ENCODE measurements around the gene AAGAB. TPM values are rescaled to one million over a fixed set of nuclear protein-coding genes. Genes with fewer than 3 reads are reported as not detected.
A peak's percentile ranks its signal among the peaks of the same experiment; 100 is the strongest.

The AAGAB gene
- total RNA-seq, 4 donors from 2014 or later: 29.4 to 39.2 (median 30.9) TPM

DNA sequence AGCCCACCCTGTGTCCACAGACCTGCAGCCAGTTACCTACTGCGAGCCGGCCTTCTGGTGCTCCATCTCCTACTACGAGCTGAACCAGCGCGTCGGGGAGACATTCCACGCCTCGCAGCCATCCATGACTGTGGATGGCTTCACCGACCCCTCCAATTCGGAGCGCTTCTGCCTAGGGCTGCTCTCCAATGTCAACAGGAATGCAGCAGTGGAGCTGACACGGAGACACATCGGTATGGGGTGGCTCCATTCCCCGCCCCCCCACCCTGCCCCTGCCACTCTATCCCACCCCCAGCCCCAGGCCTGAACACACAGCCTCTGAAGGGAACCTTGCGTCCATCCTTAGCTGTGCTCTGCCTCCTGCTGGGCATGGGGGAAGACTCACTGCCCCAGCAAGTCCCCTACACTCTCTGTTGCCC is 73.2 kb downstream of the AAGAB start:
- Histone ChIP-seq H3K27ac (peak overlapping the region; percentile 91 to 99 (median 96)), H3K27me3 (no peaks in the 10 kb centered on the region), H3K9me3 (no peaks in the 10 kb centered on the region), H3K36me3 (peaks cover 0 to 6% of the 10 kb centered on the region in 2 donors), H3K4me3 (no peak overlapping the region), H3K4me1 (peaks cover 43 to 71% of the 10 kb centered on the region in 2 donors)
- in situ Hi-C loops (cut with MboI; ENCODE audit: low sequenced_read_pairs in 4 of 4) (no loop called here), intact Hi-C loops (cut with DNase I; ENCODE audit: low total_unique reads) (loop anchor here (10.0 kb wide), 1 partner anchor 1094 kb away; the partner anchor contains the start of gene FEM1B)
- peak in 1 of 2 donors; percentile 13 for DNase-seq
- TF ChIP-seq POLR2A (IDR thresholded peaks at IDR 0.05): no peak
- TF ChIP-seq, protein P1, sequence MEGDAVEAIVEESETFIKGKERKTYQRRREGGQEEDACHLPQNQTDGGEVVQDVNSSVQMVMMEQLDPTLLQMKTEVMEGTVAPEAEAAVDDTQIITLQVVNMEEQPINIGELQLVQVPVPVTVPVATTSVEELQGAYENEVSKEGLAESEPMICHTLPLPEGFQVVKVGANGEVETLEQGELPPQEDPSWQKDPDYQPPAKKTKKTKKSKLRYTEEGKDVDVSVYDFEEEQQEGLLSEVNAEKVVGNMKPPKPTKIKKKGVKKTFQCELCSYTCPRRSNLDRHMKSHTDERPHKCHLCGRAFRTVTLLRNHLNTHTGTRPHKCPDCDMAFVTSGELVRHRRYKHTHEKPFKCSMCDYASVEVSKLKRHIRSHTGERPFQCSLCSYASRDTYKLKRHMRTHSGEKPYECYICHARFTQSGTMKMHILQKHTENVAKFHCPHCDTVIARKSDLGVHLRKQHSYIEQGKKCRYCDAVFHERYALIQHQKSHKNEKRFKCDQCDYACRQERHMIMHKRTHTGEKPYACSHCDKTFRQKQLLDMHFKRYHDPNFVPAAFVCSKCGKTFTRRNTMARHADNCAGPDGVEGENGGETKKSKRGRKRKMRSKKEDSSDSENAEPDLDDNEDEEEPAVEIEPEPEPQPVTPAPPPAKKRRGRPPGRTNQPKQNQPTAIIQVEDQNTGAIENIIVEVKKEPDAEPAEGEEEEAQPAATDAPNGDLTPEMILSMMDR (IDR thresholded peaks at IDR 0.05 in 4 of 5, conservative IDR thresholded peaks at IDR 0.05 in 1 of 5): no peak
- ATAC-seq: no peak

DNA sequence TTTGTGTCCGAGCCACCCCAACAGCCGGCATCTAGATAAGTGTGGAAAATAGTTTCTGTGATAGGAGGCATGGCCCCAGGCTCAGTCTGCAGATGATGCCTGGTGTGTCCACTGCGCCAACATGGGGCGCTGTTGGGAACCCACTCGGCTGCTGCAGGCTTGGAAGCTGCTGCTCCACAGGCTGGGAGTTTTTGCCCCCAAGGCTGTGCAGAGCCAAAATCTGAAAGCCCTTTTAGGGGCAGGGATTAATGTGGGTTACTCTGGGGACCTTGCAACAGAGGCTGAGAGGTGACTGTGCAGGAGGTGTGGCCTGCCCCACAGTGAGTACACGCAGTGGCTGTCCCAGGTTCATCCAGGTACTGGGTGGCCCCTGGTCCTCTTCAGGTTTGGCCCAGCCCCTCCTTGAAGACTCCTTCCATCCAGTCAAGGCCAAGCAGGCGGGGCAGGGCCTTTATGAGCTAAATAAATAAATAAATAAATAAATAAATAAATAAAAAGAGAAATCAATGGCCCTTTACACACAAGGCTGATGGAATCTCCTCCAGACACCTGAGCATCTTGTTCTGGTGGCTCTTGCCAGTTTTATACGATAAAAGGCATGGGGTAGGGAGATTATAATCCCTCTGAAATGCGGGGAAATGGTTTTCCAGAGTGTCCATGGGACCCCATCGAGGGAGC is 73.8 kb downstream of the AAGAB start:
- Histone ChIP-seq H3K27me3 (no peaks in the 10 kb centered on the region), H3K9me3 (no peaks in the 10 kb centered on the region), H3K27ac (peak overlapping the region; percentile 93 to 99 (median 96)), H3K4me1 (peaks cover 43 to 71% of the 10 kb centered on the region in 2 donors), H3K36me3 (peaks cover 0 to 6% of the 10 kb centered on the region in 2 donors), H3K4me3 (no peak overlapping the region)
- intact Hi-C loops (cut with DNase I; ENCODE audit: low total_unique reads) (loop anchor here (10.0 kb wide), 1 partner anchor 1094 kb away; the partner anchor contains the start of gene FEM1B), in situ Hi-C loops (cut with MboI; ENCODE audit: low sequenced_read_pairs in 4 of 4) (no loop called here)
- TF ChIP-seq POLR2A (IDR thresholded peaks at IDR 0.05): no peak
- TF ChIP-seq, protein P1 (IDR thresholded peaks at IDR 0.05 in 4 of 5, conservative IDR thresholded peaks at IDR 0.05 in 1 of 5): no peak
- ATAC-seq: no peak
- peak in 1 of 2 donors; percentile 13 for DNase-seq

DNA sequence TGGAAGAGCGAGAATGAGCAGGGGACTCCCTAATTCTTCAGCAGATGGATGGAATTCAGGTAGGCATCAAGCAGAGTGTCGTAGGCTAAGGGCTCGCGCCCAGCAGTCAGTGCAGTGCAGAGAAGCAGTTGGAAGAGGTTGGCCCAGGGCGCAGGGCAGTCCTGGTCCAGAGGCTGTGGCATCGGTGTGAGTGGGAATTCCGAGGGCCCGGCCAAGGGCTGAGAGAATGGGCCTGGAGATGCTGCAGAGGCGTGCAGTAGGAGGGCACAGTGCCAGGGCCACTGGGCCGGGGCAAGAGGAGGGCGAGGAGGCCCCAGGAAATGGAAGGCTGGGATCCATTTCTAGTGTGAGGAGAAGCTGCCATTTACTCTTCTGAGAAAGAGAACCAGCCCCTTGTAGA is 74.4 kb downstream of the AAGAB start:
- Histone ChIP-seq H3K27me3 (no peaks in the 10 kb centered on the region), H3K9me3 (no peaks in the 10 kb centered on the region), H3K27ac (peak overlapping the region; percentile 61 to 99 (median 95)), H3K36me3 (peaks cover 0 to 6% of the 10 kb centered on the region in 2 donors), H3K4me3 (no peak overlapping the region), H3K4me1 (peaks cover 43 to 71% of the 10 kb centered on the region in 2 donors)
- TF ChIP-seq, protein P1 (IDR thresholded peaks at IDR 0.05 in 4 of 5, conservative IDR thresholded peaks at IDR 0.05 in 1 of 5): no peak
- no peak for TF ChIP-seq POLR2A (IDR thresholded peaks at IDR 0.05)
- ATAC-seq: no peak
- peak in 1 of 2 donors; percentile 10 for DNase-seq
- in situ Hi-C loops (cut with MboI; ENCODE audit: low sequenced_read_pairs in 4 of 4): no loop called here
- intact Hi-C loops (cut with DNase I; ENCODE audit: low total_unique reads): loop anchor here (10.0 kb wide), 1 partner anchor 1095 kb away; the partner anchor contains the start of gene FEM1B

DNA sequence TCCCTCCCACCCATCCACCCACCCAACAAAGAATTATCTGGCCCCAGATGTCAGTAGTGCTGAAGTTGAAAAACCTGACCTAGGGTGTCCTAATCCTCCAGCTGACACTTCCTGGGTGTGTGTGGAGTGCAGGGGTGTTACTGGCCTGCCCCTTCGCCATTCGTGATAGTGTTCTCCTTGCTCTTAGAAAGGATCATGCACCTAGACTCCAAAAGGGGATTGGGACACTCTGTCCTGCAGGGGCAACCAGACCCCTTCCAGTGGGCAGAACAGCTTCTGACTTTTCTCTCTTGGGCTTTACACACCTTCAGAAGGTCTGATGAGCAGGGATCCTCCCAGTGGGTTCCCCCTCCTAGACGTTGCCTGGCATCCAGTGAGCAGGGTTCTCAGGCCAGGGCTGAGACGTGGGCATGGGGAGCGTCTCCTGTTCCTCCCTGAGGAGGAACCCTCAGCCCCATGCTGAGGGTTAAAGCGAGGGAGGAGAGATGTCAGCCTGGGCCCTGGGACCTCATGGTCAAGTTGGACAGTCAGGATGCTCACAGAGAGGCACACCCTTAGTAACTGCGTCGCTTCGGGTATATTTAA is 75.0 kb downstream of the AAGAB start:
- no peak overlapping the region for H3K4me3 ChIP-seq
- H3K9me3 ChIP-seq: no peaks in the 10 kb centered on the region
- in situ Hi-C loops (cut with MboI; ENCODE audit: low sequenced_read_pairs in 4 of 4): no loop called here
- peak overlapping the region; percentile 61 to 99 (median 95) for H3K27ac ChIP-seq
- intact Hi-C loops (cut with DNase I; ENCODE audit: low total_unique reads): no loop called here
- H3K36me3 ChIP-seq: peaks cover 0 to 6% of the 10 kb centered on the region in 2 donors
- no peaks in the 10 kb centered on the region for H3K27me3 ChIP-seq
- peaks cover 43 to 71% of the 10 kb centered on the region in 2 donors for H3K4me1 ChIP-seq
- ATAC-seq (no peak), DNase-seq (peak in 1 of 2 donors; percentile 8)
- no peak for TF ChIP-seq POLR2A (IDR thresholded peaks at IDR 0.05)
- TF ChIP-seq, protein P1 (IDR thresholded peaks at IDR 0.05 in 4 of 5, conservative IDR thresholded peaks at IDR 0.05 in 1 of 5): no peak
